ENCODE results near the gene GAS2L2.
"Not testable (repeated sequence)": the region's sequence is repeated elsewhere in the genome, so short reads cannot be mapped to it uniquely, and the experiment has no call there.

GAS2L2 gene

DNA sequence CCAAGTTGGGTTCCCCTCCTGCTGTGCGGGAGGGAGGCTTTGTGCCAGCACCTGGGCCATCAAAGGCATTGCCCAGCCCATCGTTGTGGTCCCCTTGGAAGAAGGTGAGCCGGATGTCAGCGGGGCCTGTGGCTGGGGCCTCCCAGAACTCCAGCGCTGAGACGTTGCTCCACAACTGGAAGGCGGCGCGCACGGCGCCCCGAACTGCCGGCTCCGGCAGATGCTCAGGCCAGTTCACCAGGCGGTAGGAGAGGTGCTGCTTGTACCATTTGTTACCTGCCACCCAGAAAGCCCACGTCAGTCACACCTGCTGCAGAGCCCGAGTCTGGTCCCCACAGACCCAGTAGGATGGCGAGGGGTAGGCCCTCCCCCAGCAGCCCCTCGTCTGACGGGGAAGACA, 20.1 kb upstream of the GAS2L2 start:
- no peak for DNase-seq

DNA sequence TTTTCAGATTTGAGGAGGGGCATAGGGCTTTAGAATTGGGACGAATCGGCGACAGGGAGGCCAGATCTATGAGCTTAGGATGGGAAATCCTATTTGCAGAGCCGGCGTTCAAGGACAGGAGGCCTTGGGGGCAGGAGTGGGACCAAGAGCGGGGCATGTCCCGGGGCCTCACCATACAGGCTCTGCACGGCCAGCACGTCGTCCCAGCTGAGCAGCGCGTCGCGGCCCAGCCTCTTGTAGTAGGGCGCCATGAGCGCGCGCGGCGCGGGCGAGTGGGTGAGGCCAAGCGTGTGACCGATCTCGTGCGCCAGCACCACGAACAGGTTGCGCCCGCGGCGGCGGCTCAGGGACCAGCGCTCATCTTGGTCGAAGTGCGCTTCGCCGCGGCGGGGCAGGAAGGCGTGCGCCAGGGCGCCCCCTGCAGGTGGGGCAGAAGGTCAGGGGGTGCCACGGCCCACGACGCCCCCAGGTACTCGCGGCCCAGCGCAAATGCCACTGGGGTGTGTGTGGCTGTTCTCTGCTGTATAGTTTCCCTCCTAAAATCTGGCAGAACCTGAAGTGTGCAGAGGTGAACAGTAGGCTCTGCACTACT, 17.0 kb upstream of the GAS2L2 start:
- DNase-seq, result no peak

DNA sequence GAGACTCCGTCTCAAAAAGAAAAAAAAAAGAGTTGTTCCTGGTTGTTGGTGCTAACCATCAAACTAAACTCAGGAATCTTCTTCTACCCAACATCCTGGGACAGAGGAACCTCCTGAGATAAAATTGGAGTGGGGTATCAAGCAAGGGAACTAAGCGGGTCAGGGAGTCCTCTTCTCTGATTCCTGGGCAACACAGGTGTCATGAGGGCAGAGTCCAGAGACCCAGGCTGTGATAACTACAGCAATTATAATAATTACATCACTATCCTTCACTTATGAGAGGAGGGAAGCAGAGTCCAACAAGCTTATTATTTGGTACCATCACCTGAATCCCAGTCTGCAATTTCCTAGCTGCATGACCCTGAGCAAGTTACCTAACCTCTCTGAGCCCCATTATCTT, 15.8 kb upstream of the GAS2L2 start:
- no peak for DNase-seq

DNA sequence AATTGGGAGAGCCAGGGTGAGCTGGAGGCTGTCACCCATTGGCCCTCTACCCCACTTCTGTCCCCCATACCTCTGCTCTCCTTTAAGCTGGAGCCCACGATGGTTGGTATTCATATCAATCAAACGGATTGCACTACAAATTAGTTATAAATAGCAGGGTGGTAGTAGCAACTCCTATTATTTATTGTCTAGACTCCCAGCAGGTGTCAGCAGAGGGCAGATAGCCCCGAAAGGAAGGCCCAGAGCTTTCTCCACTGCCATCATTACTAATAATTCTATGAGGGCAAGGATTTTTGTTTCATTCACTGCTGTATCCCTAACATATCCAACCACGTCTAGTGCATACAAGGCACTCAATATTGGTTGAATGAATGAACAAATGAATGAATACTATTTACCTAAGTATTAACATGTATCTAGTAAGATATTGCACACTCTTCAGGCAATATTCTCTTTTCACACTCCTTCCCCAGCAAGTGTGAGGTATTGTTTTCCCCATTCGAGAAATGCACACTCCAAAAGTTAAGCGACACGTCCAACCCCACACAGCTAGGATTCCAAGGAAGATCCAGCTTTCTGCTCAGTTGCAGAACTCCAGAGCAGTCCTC, 14.0 kb upstream of the GAS2L2 start:
- no peak for DNase-seq

DNA sequence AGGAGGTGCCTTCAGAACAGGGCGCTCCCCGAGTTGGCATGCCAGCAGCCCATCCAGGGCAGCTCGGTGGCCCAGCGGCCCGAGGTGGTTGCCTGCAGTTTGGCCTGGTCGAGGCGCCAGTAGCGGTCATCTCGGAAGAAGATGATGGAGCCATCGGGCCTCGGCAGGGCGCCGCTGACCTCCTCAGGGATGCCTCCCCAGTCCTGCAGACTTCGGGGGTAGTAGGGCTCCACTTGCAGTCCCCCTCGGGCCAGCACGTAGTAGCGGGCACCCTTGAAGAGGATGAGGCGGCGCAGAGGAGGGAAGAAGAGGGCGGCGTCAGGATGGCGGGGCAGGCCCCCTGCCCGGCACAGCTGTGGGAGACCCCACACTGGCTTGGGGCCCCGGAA, 13.4 kb upstream of the GAS2L2 start:
- no peak for DNase-seq

DNA sequence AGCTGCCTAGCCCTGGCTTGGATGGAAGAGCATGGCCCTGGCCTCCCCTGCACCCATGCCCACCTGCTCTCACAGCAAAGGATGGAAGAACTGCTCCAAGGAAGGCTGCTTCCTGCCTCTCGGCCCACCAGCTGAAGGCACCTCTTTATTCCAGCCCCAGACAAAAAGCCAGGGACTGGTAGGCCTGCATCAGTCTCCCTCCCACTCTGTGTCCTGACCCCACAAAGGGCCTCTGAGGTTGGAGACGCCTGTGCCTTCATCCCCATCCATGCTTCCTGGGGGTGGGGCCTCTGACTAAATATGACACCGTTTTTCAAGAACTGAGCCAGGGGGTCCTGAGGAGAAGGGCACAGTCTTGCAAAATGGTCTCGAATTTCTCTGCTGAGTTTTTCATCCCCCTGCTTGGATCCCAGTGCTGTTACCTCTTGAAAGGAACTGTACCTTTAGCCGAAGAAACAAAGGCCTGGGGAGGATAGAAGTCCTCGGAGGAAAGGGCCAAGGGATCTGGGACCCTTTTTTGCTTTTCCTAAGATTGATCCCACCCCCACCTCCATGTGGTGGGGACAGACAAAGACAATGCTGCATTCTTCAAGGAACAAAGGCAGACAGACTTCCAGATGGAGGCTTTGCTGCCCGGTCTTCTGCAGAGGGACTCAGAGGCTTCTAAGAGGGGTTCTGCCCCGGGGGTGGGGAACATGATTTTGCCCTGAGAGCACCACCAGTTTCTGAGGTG, 12.9 kb upstream of the GAS2L2 start:
- DNase-seq, result no peak

DNA sequence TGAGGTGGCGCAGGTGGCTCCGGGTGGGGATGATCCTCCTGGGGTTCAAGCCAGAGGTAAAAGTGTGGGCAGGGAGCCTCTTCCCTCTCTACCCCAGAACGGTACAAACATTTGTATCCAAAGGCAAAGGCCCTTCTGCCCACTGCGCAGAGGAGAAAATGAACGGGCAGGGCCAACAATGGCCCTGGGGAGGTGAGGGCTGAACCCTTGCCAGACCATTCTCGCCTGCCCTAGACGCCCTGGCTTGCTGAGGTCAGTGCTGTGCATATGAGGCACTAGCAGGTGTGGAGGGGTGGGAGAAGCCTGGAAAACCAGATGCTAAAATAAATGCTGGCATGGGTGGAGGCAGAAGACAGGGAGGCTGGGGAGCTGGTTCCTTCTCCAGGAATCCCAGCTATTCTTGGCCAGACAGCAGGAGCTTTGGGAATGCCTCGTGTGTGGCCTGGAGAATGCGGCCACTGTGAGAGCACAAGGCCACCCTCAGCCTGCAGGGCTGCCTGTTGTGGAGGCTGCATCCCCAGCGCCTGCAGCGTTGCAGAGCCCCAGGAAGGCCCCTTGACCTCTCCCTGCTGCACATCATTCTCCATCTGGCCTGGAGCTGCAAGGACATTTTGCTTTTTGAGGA, 12.2 kb upstream of the GAS2L2 start:
- no peak for DNase-seq

DNA sequence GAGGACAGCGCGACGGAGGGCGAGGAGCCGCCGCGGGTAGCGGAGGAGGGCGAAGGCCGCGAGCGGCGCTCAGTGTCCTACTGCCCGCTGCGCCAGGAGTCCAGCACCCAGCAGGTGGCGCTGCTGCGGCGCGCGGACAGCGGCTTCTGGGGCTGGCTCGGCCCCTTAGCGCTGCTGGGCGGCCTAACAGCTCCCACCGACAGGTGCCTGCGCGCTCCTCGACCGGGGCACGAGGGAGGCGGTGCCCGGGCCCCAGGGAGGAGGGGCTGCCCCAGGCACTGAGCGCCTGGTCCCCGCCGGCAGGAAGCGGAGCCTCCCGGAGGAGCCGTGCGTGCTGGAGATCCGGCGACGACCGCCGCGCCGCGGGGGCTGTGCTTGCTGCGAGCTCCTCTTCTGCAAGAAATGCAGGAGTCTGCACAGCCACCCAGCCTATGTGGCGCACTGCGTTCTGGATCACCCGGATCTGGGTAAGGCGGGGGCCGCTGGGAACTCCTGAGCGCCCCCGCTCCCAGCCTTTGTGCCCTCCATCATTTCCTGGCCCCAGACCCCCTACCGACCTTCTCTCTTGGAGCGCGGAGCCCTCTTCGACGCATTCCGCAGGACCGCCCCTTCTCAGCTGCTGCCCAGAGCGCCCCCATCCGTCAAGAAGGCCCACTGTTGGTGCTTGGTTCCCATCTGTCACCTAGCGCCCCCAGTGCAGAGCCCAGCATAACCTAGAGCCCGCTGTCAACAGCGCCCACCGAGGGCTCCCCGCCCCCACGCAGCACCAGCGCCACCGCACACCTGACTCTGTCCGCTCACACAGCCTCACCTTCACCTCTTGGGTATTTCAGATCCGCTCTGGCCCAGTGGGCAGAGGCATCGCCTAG, 11.3 kb upstream of the GAS2L2 start:
- DNase-seq, result peak; percentile 79

DNA sequence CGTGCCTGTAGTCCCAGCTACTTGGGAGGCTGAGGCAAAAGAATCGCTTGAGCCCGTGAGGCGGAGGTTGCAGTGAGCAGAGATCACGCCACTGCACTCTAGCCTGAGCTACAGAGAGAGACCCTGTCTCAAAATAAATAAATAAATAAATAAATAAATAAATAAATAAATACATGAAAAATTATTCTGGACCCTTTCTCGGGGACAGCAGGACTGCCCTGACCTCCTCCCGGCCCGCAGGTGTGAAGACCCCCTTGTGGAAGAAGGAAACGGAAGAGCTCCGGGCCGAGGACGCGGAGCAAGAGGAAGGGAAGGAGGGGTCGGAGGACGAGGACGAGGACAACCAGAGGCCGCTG, 10.7 kb upstream of the GAS2L2 start:
- no peak for DNase-seq

DNA sequence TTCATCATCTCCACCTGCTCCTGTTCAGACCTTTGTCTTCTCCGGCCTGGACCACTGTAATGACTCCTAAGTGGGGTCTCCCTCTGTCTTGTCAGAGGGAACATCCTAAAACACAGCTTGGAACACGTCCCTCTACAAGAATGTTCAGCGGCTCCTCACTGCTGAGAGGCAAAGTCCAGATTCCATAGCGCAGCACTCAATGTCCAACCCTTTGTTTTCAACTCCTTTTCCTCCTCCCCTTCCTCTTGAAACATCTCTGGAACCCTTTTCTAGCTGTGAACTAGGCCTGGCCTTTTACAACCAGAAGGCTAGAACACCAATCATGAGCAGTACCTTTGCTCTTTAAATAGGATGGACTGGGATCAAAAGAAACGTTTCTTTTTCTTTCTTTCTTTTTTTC, 8.6 kb upstream of the GAS2L2 start:
- DNase-seq, result no peak

DNA sequence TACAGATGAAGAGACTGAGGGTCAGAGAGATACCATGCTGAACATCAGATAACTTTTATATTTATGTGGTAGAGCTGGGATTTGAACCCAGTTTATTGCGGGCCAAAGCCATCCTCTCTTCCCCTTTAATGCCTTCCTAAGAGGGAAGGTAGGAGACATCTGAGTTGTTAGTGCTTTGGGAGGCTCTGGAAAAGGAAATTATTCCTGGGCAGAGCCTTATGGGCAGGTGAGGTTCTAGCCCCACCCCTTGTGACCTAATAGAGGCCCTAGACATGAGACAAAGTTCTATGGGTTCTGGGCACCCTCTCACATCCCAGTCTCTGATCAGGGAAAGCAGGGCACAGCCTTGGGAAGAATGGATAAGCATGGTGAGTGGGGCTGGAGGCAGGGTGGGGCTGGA, 7.5 kb upstream of the GAS2L2 start, which contains the start of gene C17orf50:
C17orf50 (plus strand) TSS at position 301 of the 400 bp plus-strand sequence; CDS start at position 356, 55 bp downstream.
- DNase-seq, result no peak

DNA sequence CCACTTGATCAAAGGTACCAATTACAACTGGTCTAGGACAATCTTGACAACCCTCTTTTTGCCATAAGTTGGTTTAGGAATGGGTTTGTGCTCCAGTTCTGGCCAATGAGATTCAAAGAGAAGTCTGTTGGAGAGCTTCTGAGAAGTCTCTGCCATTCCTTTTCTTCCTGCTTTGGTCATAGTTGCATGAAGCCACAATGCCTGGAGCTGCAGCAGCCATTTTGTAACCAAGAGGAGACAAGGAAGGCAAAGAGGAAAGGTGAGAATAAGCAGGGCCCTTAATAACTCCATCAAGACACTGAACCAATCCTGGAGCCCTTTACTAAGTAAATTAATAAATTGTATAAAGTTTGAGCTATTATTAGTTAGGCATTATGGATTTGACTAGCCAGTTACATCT, 4.2 kb upstream of the GAS2L2 start:
- no peak for DNase-seq

DNA sequence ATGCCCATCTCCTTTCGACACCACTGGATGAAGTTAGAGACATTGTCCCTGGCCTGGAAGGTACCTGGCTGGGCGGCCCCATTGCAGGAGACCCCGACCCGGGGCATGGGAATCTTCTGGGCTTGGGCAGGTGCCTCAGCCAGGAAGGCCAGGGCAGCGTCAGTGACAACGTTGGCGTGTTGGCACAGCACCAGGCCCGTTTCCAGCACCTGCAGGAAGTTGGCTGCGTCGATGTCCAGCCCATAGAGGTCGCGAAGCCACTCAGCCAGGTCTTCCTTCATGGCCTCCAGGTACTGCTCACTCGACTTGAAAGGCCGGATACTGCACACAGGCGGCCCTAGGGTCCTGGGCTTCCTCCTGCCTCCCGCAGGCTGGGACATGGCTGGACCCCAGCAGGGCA, 568 bp downstream of the GAS2L2 start:
- DNase-seq, result no peak

DNA sequence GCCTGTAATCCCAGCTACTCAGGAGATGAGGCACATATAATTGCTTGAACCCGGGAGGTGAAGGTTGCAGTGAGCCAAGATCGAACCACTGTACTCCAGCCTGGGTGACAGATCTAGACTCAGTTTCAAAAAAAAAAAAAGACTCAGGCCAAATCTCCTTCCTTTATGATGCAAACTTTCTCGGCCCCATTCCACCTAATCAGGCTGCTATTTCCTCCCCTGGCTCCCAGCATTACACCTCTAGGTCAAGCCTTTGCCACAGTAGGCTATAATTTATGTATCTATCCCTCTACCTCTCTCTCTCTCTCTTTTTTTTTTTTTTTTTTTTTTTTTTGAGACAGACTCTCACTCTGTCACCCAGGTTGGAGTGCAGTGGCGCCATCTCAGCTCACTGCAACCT, 1.5 kb downstream of the GAS2L2 start:
- not testable (repeated sequence) for DNase-seq

DNA sequence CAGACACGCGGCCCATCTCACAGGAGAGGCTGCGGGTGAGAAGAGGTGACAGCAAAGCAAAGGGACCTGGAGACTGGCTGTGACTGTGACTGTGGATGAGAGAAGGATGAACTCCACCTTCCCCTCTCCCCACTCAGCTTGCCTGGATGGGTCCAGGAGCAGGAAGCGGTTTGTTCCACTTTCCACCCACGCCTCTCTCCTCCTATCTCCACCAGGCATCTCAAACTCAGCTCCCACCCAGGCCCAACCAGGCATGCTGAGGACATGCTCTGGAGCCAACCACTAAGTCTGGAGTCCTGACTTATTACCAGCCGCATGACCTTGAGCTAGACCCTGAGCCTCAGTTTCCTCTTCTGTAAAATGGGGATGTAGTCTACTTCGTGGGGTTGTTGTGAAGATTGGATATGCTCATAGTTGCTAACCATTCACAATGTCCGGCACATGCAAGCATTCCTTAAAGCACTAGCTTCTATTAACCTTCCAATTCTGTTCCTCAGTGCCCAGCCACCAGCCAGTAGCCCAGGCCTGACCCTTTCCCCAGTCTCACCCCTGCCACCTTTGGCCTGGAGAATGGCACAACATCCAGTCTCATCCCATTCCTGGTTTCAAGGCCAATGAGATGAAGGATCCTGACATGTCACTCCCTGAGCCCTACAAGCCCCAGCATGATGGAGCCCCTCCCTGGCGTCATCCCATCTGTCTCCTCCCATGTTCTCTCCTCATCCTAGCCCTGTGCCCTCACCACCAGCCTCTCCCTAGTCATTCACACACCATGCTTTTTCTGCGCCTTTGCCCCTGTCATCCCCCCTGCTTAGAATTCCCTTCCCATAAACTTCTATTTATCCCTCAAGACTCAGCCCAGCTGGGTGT, 2.3 kb downstream of the GAS2L2 start:
- no peak for DNase-seq

DNA sequence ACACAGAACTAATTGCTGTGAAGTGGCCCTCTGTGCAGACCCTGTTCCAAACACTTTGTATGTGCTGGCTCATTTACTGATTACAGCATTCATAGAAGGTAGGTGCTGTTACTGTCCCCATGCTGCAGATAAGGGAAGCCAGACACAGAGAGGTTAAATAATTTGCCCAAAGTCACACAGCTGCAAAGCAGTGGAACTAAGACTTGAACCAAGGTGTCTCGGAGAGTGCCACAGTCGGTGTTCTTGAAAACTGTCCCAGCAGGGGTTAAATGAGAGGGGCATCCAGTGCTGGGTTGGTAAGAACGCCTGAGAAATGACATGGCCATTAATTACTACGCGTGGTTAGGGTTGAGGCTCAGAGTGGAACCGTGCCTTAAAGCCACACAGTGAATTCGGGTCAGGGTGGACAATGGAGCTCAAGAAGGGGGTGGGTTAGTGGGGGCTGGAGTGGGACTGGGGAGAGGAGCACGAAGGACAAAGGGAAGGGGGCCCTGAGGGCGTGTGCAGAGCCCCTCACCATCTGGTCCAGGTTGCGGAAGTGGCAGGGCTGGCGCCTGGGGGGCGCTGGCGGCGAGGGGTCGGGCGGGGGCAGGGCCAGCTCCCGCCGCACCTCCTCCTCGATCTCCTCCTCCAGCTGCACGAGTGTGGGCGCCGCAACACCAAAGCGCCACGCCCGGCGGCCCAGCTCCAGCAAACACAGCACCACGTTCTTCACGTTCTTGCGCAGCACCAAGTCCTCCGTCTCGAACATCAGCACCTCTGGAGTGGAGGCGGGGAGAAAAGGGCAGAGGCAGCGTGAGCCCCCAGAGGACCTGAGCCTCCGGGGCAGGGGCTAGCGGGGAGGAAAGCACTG, 3.3 kb downstream of the GAS2L2 start:
- DNase-seq, result no peak

DNA sequence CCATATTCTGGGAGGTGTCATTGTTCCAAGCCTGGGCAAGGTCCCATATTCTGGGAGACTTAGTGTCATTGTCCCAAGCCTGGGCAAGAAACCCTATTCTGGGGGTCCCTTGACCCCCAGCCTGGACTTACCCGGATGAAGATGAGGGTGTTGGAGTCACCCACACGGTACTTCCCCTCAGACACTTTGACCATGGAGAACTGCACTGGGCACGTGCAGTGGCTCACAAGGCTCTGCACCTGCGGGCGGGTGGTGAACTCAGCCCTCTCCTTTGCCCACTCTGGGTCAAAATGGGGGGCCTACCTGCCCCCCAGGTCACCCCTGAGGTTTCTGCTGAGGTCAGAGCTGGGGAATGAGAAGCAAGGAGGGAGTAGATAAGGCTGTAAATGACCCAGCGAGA, 4.1 kb downstream of the GAS2L2 start:
- no peak for DNase-seq

DNA sequence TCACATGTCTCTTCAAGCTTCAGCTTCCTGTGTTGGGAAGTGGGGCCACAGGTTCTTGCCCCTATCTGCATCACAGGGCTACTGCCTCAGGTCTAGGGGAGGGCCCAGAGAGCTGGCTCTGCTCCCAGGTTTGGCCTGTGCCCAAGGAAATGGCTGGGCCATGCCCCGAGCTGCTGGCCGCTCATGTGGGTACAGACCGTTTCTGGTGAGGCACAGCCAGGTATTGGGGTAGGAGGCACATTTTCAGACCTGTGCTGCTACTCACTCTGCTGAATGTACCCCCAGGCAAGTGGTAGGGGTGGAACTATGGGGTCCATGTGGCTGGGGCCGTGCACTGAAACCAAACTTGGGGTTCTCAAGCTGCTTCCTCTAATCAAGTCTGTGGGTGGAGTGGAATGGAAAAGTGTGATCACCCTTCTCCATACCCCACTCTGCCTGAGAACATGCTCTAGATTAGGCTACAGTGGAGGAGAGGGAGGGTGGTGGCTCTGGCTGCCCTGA, 4.6 kb downstream of the GAS2L2 start:
- DNase-seq, result no peak

DNA sequence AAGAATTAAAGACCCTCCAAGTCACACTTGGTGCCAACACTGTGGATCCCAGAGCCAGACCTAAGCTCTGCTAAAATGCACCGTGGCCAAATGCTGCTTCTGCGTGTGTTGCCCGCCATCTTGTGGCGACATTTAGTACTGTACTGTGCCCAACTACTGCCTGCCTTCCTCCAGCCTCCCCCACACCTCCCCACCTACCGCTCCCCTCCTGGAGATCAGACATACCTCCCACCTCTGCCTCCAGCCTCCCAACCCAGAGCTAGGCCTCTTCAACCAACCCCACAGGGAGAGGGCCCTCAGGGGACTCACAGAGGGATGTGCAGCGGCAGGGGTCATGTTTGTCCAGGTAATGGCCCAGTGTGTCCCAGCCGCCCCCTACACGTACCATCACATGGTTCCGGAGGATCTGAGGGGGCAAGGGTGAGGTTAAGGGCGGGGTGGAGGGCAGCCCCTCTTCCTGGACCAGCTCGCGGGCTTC, 5.5 kb downstream of the GAS2L2 start:
- peak; percentile 69 for DNase-seq

DNA sequence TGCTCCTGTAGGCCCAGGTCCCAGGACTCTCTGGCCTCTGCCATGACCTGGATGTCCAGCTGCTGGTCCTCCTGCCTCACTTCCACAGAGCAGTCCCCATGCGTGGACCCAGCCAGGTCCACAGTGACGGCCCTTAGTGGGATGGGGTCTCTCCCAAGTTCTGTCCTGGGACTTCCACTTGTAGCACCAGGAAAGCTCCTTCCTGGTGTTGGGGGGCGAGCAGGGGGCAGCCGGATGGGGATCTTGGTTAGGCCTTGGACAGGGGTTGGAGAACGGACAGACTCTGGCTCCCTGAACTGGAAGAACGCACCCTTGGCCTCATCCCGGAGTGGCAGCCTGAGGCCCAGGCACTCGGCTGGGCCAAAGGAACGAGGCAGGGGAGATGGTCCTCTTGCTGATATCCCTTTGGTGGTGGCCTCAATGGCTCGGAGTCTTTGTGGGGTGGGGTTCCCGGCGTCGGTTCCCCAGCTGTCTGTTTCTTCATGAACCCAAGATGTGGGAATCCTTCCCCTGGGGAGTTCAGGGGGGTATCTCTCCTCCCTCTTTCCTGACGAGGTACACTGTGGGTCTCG, 7.2 kb downstream of the GAS2L2 start:
- DNase-seq, result no peak
